HG03097 (cell line): ENCODE measurements around the gene MLH3.

Experiments
- ATAC-seq: cut with Tn5 transposase; IDR thresholded peaks from one replicate; pipeline ENCODE4 v1.9.1; 2021; ENCODE audit not compliant: unreplicated experiment, low FRiP score

Gene MLH3

DNA sequence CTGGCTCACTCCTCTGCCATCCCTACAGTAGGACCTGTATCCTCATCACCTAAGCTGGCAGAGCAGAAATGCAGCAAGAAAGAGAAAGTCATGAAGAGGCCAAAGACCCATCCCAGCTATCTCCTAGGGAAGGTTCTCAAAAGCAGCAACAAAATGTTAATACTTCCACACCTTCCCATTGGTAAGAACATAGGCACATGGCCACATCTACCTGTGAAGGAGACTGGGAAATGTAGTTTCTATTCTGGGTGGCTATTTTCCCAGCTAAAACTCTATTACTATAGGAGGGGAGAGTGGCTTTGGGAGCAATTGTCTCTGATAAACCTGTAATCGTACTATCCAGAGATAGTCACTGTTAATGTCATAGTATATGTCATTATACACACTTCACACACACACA lies 62.3 kb downstream of the MLH3 start:
- no peak for ATAC-seq

DNA sequence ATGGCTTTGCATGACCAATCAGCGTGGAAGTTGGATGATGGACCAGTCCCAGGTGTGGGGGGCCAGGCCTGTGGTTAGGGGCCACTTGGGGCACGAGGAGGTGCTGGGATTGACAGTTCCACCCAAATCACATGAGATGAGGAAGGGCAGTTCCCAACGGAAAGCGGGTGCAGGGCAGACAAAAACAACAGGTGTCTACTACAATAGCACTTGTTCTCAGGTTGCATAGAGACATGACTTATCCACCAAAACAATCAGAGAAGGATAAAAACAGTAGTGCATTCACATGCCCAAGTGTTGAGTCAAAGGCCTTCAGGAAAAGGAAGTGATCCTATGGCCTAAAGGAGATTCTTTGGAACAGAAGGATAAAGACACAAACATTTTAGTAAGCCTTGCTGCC lies 63.1 kb downstream of the MLH3 start:
- ATAC-seq: no peak

DNA sequence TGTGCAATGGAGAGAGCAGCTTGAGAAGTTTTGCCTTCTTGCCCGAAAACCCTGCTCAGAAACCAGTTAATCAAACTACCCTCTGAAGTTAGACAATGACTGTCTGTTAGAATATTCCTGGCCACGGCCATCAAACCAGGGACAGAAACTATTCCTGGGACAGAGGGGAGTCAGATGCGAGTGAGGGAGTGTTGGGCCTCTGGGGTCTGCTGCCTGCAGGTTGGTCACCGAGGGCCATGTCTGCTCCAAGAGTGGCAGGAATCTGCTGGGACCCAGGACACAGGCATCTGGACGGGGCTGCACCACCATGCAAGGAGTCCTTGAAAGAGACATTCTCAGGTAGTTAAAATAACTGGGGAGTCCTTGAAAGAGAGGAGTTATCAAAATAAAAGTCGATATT lies 65.5 kb downstream of the MLH3 start:
- ATAC-seq: no peak

DNA sequence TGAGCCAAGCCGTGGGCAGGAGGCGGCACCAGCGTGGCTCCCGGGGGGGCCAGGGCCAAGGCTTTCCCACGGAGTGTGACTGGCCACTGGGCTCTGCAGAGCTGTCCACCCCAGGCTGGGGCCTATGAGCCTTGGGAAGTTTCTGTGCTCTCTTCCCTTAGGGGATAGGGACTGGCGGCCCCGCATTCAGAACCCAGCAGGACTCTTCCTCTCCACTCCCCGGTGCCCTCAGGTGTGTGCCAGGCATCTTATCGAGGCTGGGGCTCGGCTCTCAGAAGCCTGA lies 66.3 kb downstream of the MLH3 start:
- ATAC-seq: no peak

DNA sequence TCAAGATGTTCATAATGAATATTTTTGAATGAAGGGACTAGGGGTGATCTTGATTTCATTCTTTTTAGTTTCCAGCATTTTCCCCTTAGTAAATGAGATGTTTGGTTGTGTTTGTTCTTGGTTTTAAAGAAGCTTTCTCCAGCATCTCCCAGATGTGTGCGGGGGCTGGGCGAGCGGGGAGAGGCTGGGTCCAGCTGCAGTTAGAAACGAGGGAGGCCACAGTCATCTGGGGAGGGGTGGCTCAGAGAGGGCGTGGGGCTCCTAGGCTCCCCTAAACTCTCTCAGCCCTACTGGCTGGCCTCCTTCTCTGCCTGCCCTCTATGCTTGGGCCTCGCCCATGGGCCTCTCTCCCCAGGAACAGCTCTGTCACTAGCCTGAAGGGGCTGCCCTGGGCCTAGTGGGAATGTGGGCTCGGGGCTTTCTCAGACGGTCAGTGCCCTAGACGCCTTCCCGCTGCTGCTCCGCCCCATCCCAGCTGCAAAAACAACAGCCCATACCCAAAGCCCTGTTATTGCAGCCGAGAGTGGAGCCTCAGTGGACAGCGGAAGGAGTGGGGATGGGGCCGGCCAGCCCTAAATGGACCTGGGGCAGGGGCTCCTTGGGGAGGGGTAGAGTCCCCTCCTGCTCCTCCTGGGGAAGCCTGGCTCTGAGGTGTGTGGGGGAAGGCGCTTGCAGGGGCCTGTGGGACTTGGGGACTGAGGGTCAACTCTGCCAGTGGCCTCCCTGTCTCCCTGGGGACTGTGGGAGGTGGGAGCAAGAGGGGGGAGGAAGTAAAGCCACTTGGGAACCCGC lies 66.8 kb downstream of the MLH3 start:
- ATAC-seq: no peak

DNA sequence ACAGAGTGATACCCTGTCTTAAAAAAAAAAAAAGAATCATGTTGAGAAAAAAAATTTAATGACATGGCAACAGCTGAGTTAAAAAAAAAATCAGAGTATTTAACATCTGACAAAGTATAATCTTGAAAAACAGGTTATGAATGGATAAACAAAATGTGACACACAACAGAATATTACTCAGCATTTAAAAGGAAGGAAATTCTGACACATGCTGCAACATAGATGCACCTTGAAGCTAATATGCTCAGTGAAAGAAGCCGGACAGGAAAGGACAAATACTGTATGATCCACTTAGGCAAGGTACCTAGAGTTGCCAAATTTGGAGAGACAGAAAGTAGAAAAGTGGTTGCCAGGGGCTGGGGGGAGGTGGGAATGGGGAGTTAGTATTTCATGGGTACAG lies 67.9 kb downstream of the MLH3 start:
- ATAC-seq: no peak

DNA sequence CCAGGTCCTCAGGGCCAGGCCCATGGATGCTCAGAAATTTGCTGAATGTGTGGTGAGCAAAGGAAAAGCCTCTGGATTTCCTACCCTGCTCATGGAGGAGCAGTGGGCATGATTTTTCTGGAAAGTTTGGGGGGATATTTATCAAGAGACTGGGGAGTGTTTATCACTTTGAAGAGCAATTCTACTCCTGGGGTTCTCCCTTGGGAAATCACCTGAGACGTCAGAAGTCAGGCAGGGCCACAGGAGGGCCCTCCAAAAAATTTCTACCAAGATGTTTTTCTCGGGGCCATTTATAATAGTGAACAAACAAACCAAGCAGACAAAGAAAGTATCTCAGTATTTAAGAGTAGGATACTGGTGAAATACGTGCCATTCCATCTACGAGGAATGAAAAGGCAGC lies 68.6 kb downstream of the MLH3 start:
- no peak for ATAC-seq

DNA sequence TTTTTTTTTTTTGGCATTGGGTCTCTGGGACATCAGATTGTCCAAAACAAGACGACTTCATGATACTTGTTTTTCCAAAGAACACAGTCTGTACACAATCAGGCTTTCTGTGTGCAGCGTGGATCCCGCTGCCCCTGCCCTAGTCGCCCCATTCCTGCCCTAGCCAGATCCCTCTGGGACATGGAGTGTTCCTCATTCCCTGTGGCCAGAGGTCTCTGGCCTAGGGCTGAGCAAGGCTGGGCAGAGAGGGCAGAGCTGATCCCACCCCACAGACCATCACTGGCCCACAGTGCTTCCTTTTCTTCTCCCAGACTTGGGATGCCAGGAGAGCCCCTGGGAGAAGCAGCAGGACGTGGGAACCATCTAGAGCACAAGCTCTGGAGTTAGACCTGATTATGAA lies 69.4 kb downstream of the MLH3 start:
- ATAC-seq: no peak

DNA sequence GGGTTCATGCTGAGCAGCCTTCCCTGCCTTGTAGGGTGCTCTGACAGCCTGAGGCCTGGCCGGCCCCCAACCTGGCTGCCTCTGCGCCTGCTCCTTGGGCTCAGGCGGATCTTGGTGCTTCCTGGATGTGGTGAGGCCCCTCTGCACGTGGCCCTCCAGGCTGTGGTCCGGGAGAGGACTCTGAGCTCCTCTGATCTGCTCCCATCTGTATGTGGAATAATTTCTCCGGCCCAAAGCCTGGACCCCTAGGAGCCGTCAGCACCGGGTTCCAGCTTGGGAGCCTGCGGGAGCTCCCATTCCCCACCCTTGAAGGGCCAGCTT lies 69.8 kb downstream of the MLH3 start:
- ATAC-seq: no peak

DNA sequence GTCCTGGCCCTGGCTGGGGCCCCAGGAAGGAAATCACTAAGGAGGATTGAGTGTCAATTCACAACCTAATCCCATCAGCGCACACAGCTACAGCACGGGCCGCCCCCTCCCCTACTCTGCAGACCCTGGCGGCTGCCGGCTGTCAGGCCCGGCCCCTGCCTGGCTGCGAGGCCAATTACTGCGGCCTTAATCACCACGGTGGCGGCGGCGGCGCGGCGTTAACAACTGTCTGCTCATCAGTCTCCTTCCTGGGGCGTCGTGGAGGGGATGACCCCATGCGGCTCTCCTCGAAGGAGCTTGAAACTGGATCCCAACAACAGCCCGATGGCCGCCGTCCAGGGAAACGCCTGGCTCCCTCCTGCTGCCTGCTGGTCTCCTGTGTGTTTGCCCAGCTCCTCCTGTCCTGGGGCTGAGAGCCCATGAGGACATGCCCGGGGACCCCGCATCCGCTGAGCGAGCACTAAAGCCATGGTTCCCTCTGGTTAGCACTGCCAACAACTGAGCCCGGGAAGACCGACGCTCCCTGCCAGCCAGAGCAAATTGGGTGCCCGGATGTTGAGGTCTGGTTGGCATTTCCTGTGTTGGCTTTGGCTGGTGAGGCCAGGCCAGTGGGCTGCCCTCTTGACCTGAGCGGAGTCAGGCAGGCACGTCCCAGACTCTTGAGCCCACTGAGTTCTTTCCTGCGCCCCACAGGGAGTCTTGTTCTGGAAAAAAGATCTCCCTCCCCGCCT lies 70.4 kb downstream of the MLH3 start:
- no peak for ATAC-seq

DNA sequence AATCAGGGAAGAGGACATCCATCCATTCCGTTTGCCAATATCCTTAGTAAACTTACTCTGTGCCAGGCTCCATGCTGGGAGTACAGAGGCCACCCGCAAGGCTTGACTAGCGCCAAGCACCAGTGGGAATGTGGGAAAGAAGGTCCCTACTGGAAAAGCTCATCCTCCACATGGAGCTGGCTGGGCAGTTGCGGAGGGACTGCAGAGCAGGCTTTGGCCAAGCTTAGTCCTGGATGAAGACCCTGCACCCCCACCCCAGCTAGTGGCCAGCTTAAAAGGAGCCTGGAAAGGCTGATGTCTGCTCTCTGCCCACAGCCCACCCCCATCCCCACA lies 70.9 kb downstream of the MLH3 start:
- no peak for ATAC-seq

DNA sequence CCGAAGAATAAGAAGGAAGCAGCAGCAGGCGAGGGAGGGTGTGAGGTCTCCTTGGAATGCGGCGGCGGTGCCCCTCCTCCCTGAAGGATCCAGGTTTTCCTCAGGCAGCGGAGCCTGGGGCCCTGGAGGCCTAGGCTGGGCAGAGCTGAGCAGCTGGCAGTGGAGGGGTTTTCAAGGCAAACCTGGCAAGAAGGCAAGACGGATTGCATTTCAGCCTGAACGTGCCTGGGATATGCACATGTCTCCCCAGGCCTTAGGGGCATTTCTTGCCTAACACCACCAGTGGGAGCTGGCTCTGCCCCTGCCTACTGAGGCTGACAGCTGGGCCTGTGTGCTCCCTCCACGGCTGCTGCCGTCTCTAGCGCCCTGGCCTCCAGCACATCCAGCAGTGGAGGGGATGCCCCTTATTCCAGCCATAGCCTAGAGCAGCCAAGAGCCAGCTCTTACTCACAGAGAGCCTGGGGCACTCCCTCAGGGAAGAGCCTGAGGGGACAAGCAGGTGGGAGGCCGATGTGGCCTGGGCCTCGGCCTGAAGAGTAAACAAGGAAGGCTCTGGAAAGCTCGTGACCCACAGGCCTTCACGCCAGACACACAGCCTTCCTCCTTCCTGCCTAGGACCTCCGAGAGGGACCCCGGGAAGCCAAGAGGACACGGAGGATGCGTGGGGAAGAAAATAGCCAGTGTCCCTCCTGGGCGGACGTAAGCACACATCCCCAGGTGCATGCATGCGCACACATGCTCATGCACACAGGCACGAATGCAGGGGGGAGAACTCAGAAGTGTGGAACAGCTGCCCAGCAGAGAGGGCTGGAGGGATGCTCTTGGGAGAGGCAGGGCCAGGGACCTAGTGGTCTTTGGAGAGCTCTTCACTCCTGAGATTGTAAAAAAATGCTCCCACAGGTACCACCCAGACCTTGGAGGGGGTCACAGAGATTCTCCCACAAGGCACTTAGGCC lies 71.5 kb downstream of the MLH3 start:
- no peak for ATAC-seq

DNA sequence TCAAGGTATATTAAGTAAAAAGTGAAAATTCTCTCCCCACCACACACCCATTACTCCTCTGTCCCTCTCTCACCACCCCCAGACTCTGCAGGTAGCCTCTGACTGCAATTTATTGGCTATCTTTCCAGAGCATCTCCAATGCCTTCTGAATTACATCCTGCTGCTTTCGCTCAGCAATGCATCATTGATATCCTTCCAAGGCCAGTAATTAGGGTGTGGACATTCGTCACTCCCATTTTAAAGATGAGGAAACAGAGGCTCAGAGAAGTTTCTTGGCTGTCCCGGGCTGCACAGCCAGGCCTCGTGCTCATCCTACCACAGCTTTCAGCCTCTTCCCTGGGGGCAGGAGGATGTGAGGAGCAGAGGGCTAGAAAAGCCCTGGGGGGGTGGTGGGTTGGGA lies 72.2 kb downstream of the MLH3 start:
- no peak for ATAC-seq

DNA sequence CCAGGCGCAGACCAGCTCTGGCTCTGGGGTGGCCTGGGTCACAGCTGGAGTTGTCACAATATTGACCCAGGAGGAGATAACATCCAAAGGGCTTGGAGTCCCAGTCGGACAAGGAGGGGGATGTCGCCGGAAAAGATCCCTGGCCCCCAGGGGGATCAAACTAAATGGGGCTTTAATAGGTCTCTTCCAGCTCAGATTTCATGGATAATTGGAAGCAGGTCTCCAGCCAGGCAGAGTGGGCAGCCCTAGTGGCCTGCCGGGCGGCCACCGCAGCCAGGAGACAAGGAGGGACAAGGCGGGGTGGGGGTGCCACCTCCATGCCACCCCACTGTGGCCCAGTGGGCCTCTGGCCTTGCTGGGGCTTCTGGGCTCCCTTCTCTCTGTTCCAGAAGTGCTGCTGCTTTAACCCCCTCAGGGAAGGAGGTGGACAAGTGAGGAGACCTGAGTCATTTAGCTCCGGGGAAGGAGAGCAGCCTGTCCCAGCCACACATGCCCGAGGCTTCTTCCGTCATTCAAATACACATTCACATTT lies 72.8 kb downstream of the MLH3 start:
- ATAC-seq: no peak

DNA sequence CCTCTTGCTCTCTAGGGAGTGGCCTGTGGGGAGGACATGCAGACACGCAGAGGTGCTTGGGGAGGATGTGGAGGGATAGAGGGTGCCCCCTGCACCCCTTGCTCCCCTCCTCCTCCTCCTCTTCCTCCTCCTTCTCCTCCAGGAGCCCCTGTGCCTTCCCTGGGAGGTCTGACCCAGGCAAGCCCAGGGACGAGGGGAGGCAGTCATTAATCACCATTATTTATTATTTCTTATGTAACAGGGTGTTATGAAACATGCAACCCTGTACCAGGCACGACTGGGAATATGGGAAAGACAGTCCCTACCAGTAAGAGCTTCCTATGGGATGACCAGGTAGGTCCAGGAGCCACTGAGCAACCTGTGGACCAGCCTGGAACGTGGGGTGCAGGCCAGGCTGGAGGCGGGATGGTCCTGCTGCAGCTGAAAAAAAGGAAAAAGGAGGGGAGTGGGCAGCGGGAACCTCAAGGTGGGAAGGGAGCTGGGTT lies 73.3 kb downstream of the MLH3 start:
- no peak for ATAC-seq

DNA sequence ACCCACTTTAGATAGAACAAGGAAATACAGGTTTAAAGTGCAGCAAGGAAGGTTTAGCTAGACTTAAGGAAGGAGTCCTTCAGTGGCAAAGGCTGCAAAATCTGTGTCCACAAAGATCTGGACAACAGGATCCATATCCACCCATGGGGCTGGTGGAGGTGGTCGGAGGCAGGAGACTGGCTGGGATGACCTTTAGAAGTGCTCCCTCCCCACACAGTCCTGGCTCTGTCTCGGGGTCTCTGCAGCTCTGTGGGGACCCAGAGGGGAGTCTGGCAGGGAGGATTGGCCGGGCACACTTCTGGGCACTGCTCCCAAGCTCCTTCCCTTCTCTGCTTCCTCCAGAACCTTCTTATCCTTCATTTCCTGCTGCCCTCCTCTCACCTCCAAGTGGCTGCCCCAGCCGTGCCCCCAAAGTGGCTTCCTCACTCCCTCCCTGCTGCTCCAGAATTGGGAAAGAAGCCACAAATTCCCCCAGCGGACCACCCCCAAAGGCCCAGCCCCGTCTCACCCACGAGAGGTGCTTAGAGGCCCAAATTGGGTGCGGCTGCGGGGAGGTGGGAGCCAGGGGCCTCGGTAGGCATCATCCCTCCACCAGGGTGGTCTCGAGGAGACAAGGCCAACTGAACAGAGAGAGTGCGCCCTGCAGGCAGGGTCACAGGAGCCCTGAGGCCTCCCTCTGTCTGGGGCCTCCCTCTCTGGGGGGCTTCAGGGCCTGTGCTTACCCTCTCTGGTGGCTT lies 73.9 kb downstream of the MLH3 start:
- no peak for ATAC-seq

DNA sequence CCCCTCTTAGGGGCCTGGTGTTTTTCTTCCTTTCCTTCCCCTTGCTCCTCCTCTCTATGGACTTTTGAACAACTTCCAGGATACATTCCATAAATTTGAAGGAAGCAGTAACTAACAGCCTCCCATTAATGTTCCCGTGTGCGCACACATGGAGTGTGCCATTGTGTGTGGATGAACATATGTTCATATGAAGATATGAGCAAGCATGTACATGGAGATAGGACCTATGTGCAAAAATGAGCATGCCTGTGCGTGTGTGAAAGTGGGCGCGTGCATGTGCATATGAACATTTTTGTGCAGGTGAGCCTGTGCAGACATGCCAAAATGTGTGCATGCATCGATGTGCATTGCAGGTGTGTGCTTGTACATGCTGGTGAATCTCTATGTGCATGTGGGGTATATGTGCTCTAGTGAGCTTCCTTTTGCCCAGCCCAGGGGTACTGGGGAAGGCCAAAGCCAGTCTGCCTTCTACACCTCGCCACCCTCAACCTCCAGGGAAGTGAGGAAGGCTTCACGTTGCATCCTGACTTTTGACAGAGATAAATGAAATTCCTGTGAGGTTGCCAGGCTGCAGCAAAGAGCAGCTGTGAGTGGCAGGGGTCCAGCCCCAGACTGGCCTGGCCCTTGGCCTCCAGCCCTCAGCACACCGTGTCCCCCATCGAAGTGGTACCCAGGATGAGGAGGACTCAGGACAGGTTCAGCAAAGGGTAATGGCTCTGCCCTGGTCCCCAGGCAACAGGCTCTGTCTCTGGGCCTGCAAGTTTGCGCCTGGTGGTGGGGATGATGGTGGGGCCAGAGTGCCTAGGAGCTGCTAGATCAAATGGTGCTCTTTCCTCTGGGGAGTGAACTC lies 74.8 kb downstream of the MLH3 start:
- no peak for ATAC-seq

DNA sequence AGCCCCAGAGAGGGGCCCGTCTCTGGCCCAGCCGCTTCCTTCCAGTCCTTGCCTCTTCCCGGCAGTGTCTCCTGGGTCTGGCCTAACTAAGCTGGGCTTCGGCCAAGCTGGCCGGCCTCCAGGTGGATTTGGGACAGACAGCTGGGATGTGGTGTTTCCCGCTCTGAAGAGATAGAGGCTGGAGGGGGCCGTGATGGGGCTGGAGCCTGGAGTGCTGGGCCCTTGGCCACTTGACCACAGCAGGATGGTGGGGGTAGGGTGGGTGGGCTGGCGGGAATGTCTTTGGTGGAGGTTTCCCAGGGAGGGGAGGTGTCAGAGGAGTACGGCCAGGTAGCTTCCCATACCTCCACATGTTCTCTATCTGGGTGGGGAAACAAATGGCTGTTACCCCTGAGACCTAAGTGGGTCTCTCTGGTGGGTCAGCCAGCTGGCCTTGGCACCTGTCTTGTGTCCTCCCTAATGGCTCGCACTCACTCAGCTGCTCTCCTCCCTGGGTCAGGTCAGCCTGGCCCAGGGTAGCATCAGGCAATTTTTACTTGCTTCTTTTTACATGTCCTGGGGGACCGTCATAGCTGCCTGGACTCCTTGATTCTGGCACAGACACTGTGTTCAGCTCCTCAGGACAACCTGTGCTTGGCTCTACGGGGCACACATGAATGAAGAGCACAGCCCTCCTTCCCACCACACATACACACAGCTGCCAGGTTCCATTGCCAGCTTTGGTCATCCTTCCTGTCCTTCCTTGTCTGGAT lies 76.0 kb downstream of the MLH3 start:
- ATAC-seq: no peak
